KOPT-K1 (cell line): ENCODE data around the gene RNF212.

ENCODE experiments used
- H3K27ac ChIP-seq: fragments of 200-600 bp; sonication (generic); 2 replicates; pipeline ENCODE4 v1.5.1; 2016; ENCODE audit warnings: antibody characterized with exemption, mild to moderate bottlenecking, low read depth, low read length; ENCODE audit not compliant: poor library complexity, severe bottlenecking
- H3K36me3 ChIP-seq: fragments of 200-600 bp; sonication (generic); 2 replicates; pipeline ENCODE4 v1.5.1; 2017; ENCODE audit warnings: antibody characterized with exemption, mild to moderate bottlenecking, low read length, moderate library complexity; ENCODE audit not compliant: insufficient read depth
- H3K9me3 ChIP-seq: fragments of 200-600 bp; sonication (generic); 2 replicates; pipeline ENCODE4 v1.5.1; 2017; ENCODE audit warnings: antibody characterized with exemption, low read length, mild to moderate bottlenecking; ENCODE audit not compliant: insufficient read depth, poor library complexity, severe bottlenecking

RNF212 gene

DNA sequence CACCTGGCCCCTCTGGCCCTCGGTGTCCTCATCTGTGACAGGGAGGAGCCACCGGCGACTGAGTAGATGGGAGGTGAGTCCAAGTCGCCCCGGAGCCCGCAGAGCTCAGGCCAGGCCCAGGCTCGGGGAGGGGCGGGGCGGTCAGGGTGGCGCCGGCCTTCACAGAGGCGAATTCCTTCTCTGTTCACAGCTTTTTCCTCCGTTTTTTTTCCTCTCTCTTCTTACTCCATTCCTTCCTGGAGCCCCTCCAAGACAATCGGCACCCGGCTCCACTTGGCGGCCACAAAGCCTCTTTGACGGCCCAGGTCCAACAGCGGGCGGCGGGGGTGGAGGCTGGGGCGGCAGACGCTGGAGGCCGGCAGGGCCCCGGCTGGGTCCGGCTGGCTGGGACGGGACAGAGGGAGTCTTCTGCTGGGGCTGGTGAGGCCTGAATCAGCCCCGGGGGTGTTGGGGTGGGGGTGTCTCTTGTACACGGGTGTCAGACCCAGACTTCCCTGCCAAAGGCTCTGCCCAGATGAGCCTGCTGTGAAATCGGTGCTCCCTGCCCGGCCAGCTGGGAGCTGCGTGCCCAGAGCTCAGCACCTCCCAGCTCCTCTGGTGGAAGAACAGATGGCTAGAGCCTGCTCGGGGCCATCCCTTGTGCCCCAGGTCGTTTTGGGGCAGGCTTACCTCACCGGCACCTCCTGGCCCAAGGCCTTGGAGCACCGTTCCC is 79.4 kb downstream of the RNF212 start:
- H3K9me3 ChIP-seq: no peaks in the 10 kb centered on the region
- H3K27ac ChIP-seq: no peak overlapping the region
- H3K36me3 ChIP-seq: no peaks in the 10 kb centered on the region

DNA sequence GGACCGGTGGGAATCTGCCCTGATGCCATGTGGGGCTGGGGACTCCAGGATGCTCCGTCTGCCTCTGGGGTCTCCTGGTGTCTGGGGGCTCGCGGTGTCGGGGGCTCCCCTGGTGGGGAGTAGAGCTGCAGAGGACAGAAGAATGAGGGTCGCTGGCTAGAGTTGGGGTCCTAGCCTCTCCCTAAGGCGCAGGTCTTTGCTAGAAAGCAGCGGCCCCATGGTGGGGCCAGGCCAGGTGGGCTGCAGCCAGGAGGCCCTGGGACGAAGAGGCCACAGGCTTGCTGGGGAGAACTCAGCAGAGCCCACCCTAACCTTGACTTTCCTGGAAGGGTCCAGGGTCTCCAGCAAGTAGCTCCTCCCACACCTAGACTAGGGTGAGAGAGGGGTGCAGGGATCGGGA is 80.5 kb downstream of the RNF212 start:
- Histone ChIP-seq H3K9me3 (no peaks in the 10 kb centered on the region), H3K36me3 (no peaks in the 10 kb centered on the region)

DNA sequence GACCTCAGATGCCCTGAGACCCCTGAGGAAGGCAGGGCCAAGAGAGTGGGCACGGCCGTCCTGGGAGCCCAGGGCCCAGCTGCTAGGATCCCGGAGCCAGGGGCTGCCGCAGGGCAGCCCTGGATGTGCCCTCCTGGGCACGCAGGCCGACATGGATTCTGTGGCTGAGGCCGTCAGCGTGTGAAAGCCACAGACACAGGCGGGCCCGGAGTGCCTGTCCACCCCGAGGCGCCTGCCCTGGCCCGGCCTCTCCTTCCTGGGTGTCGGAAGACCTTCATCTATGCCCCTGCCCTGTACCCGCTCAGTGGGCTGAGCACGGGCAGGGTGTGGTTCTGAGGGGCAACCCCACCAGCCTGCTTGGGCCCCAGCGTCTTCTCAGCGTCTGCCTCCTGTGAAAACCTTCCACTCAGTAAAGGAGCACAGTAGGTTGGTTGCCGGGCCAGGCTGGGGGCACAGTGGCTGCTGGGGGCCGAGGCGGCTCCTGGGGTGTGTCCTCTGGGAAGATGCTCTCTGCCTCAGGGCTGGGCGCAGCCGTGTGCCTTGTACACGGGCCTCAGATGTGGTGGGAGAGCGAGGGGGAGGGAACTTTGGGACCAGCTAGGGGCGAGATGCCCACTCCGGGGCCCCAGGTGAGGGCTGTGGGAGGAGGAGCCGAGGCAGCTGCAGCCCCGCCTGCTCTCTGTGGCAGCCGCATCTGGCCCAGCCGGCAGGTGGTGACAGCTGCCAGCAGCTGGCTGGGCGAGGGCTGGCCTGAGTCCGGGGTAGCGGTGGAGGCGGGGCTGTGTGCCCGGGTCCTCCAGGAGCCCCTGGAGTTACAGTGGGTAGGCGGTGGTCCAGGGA is 81.2 kb downstream of the RNF212 start:
- Histone ChIP-seq H3K27ac (no peak overlapping the region), H3K36me3 (no peaks in the 10 kb centered on the region), H3K9me3 (no peaks in the 10 kb centered on the region)

More for the DNA sequence above, 80.5 kb downstream of the RNF212 start:
- H3K27ac ChIP-seq: no peak overlapping the region

DNA sequence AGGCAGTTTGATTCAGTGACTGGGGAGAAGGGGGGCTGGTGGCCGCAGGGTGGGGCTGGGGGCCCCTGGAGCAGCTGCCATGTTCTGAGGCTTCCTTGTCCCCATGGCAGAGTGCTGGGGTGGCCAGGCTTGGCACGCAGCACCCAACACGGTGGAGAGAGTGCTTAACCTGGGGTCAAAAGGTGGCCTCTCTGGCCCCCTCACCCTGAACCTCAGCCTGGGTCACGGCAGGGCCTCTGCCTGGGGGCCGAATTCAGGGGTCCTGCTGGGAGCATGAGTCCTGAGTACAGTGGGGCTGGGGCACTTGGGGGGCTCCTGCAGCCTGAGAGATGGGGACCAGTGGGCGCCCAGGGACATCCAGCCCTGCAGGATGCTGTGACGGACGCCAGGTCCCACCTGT is 82.0 kb downstream of the RNF212 start:
- H3K36me3 ChIP-seq: no peaks in the 10 kb centered on the region
- H3K27ac ChIP-seq: no peak overlapping the region
- H3K9me3 ChIP-seq: no peaks in the 10 kb centered on the region

DNA sequence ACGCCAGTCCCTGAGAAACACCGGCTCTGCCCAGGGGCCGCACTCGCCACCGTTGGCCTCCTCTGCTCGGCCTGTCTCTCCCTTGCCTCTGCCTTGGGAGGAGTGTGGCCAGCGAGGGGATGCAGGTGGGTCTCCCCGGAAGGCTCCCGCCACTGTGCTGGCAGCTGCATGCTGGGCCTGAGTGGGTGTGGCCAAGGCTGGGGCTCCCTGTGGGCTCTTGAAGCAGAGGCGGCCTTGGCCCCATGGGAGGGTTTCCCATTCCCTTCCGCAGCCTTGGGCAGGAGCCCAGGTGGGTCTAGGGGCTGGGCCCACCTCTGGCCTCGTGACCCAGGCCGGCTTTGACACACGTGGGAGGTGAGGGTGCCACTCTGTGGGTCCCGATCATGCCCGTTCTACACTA is 82.8 kb downstream of the RNF212 start:
- no peaks in the 10 kb centered on the region for H3K36me3 ChIP-seq
- no peaks in the 10 kb centered on the region for H3K9me3 ChIP-seq
- H3K27ac ChIP-seq: no peak overlapping the region

DNA sequence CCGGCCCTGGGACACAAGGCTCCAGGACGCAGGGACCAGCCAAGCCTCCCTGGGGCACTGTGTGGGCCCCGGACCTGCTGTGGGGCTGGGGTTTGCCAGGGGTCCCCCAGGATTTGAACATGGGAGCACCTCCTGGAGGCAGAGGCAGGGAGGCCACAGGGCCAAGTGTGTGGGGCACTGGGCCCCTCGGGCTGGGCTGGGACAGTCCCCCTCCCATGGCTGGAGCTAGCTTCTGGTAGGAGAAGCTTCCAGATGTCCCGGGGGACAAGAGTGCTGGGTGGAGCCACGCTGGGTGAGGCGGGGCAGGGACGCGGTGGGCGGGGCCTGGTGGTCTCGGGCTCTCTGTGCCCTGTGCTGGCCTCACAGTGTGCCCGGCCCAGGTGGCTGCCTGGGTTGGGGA is 83.3 kb downstream of the RNF212 start:
- H3K27ac ChIP-seq: no peak overlapping the region

DNA sequence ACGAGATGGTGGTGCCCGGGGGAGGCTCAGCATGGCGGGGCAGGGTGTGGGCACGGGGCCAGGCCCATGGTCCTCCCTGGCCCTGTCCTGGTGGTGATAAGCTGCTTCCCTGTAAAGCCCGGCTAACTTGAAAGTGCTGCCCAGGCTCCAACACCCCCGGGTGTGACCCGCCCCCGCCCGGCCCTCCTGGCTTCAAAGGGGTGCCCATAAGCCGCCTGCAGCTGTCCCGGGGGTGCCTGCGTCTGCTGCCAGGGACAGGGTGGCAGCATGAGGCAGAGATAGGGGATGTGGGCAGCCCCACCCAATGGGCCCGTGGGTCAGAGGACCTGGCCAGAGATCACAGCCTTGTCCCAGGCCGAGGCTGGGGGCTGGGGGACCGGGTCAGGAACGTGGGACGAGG is 83.8 kb downstream of the RNF212 start:
- Histone ChIP-seq H3K27ac (no peak overlapping the region), H3K9me3 (no peaks in the 10 kb centered on the region), H3K36me3 (no peaks in the 10 kb centered on the region)

More for the DNA sequence above, 83.3 kb downstream of the RNF212 start:
- Histone ChIP-seq H3K36me3 (no peaks in the 10 kb centered on the region), H3K9me3 (no peaks in the 10 kb centered on the region)

DNA sequence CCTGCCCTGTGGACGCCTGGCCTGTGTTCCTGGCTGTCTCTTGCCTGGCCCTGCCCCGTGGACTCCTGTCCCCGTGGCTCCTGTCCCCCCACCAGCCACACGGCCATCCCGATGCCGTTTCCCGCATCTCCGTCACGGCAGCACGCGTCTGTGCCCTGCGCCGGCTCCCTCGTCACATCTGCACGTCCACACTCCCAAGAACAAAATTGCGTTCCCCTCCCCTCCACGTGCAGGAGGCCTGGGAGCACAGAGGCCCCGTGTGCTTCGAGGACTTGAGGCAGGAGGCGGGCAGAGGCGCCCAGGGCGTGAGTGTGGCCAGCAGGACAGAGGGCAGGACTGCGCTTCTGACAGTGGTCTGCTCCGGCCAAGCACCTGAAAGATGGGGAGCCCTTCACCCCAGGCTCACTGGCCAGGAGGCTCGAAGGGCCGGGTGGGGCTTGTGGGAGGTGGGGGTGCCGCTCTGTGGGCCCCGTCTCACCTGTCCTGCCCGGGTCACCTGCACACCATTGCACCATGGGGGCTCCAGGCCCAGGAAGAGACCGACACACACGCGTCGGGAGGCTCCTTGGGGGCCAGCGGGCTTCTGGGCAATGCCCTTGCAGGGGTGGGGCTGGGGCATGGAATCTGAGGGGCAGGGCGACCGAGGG is 84.7 kb downstream of the RNF212 start:
- Histone ChIP-seq H3K36me3 (no peaks in the 10 kb centered on the region), H3K27ac (no peak overlapping the region), H3K9me3 (no peaks in the 10 kb centered on the region)

DNA sequence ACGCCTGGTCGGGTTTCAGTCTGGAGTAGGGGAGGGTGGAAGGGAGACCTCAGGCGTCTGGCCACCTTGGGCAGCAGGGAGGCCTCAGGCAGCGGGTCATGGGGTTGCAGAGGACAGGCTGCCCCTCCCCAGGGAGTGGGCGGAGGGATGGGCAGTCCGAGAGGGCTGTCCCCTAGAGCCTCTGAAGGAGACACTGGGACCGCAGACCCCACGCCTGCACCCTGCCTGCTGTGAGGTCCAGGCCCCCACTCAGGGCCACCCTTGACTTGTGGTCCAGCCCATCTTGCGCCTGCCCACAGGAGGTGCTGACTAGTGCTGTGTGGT is 85.5 kb downstream of the RNF212 start:
- H3K27ac ChIP-seq: no peak overlapping the region
- no peaks in the 10 kb centered on the region for H3K9me3 ChIP-seq
- no peaks in the 10 kb centered on the region for H3K36me3 ChIP-seq

DNA sequence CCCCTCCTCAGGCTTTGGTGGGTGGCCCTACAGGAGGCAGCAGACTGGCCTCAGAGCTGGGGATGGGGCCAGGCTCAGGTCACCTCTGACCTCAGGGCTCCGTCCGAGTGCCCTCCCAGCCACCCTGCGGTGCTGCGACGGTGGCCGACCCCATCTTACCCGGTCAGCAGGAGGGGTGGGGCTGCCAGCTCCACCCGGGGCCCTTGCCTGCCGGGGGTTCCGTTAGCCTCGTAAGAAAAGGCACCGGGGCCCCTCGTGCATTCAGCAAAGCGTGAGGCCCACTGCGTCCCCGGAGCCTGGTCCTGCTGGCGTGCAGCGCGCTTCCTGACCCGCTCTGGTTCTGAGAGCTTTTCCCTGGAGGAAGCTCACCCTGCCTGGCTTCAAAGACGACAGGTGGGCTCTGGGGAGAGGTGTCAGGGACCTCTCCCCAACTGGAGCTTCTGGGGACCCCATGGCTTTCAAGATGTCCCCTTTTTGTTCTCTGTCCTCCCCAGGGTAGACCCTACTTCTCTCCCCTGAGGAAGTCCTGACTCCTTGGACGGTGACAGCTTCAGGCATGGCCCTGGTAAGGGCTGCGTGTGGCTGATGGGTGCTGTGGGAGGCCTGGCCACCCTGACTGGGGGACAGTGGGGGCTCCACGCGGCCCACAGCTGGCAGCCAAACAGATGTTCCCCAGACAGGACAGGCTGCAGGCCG is 86.0 kb downstream of the RNF212 start:
- Histone ChIP-seq H3K36me3 (no peaks in the 10 kb centered on the region), H3K27ac (no peak overlapping the region), H3K9me3 (no peaks in the 10 kb centered on the region)

DNA sequence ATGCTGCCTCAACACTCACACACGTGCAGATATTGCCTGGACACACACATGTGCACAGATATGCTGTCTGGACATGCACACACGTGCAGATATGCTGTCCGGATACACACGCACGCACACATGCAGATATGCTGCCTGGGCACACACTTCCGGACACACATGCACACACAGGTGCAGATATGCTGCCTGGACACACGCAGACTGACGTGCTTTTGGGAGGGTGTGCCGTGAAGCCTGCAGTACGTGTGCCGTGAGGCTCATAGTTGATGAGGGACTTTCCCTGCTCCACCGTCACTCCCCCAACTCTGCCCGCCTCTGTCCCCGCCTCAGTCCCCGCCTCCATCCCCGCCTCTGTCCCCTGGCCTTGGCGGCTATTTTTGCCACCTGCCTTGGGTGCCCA is 87.2 kb downstream of the RNF212 start:
- Histone ChIP-seq H3K27ac (no peak overlapping the region), H3K9me3 (no peaks in the 10 kb centered on the region), H3K36me3 (no peaks in the 10 kb centered on the region)

DNA sequence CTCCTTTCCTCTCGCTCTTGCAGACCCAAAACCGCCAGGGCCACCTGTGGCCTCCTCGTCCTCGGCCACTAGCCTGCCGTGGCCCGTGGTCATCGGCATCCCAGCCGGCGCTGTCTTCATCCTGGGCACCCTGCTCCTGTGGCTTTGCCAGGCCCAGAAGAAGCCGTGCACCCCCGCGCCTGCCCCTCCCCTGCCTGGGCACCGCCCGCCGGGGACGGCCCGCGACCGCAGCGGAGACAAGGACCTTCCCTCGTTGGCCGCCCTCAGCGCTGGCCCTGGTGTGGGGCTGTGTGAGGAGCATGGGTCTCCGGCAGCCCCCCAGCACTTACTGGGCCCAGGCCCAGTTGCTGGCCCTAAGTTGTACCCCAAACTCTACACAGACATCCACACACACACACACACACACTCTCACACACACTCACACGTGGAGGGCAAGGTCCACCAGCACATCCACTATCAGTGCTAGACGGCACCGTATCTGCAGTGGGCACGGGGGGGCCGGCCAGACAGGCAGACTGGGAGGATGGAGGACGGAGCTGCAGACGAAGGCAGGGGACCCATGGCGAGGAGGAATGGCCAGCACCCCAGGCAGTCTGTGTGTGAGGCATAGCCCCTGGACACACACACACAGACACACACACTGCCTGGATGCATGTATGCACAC is 88.3 kb downstream of the RNF212 start:
- no peaks in the 10 kb centered on the region for H3K36me3 ChIP-seq

DNA sequence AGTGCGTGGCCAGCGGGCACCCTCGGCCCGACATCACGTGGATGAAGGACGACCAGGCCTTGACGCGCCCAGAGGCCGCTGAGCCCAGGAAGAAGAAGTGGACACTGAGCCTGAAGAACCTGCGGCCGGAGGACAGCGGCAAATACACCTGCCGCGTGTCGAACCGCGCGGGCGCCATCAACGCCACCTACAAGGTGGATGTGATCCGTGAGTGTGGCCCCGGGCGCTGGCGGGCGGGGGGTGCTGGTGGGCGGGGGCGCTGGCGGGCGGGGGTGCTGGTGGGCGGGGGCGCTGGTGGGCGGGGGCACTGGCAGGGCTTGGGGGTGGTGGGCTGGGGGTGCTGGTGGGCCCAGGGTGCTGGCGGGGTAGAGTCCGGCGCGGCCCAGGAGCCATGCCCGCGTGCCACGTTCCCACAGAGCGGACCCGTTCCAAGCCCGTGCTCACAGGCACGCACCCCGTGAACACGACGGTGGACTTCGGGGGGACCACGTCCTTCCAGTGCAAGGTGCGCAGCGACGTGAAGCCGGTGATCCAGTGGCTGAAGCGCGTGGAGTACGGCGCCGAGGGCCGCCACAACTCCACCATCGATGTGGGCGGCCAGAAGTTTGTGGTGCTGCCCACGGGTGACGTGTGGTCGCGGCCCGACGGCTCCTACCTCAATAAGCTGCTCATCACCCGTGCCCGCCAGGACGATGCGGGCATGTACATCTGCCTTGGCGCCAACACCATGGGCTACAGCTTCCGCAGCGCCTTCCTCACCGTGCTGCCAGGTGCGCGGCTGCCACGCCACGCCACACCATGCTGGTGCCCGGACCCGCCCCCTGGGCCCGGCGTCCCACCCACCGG is 89.2 kb downstream of the RNF212 start:
- no peak overlapping the region for H3K27ac ChIP-seq
- H3K36me3 ChIP-seq: no peaks in the 10 kb centered on the region
- H3K9me3 ChIP-seq: no peaks in the 10 kb centered on the region

More for the DNA sequence above, 88.3 kb downstream of the RNF212 start:
- H3K27ac ChIP-seq: no peak overlapping the region
- no peaks in the 10 kb centered on the region for H3K9me3 ChIP-seq

DNA sequence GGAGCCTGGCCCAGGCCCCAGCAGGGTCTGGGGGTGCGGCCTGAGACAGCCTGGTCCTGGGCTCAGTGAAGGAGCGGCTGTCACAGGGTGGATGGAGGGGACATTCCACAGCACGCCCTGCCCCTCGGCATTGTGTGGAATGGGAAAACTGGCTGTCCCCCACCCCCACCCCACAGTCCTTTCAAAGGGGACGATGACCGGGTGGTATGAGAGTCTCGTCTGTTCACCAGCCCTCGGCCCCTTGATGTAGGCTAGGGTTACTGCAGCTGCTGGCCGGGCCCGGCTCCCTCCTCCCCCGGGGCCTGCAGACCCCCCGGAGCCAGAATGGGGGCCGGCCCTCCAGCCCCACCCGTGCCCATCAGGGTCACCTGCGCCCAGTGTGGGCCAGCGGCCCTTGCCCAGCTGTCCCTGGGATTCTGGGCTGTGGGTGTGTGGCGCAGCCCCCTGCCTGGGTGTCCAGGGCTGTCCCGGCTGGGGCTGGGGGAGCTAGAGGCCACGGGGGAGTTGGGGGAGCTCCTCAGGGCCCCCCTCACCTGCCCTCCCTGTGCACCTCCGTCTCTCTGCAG is 90.2 kb downstream of the RNF212 start:
- H3K27ac ChIP-seq: no peak overlapping the region
- H3K36me3 ChIP-seq: no peaks in the 10 kb centered on the region
- no peaks in the 10 kb centered on the region for H3K9me3 ChIP-seq
